ENCODE data around the gene CDH23.

GRCh38 chr10:71664585-71664984 lies 267.9 kb downstream of the CDH23 start:
- no peak for TF ChIP-seq CTCF (IDR thresholded peaks at IDR 0.05 in 8 of 11, conservative IDR thresholded peaks at IDR 0.05 in 3 of 11)
- no peak for TF ChIP-seq POLR2AphosphoS5 (IDR thresholded peaks at IDR 0.05)
